ENCODE results near the gene CHPF. TPM values are rescaled to one million over a fixed set of nuclear protein-coding genes. Genes with fewer than 3 reads are reported as not detected.

CHPF gene
- total and polyA plus RNA-seq, 2 donors (not counting 1 experiment from before 2014, with no cell fraction given), result 1.3 to 5.2 TPM

- intact Hi-C loops (cut with micrococcal nuclease), result no loop called here
Observed at GRCh38 chr2:219507581-219508443, 35.8 kb downstream of the CHPF start.

More at GRCh38 chr2:219507581-219508443, 35.8 kb downstream of the CHPF start:
- Histone ChIP-seq H3K4me1 (ENCODE audit: control insufficient read depth in 2 of 2, insufficient read depth in 2 of 2, low read length in 2 of 2) (peaks cover 15 to 26% of the 10 kb centered on the region in 2 donors), H3K9me3 (ENCODE audit: control extremely low read depth in 1 of 3, control insufficient read depth in 2 of 3, insufficient read depth in 1 of 3, low read length in 2 of 3) (peaks cover 0 to 16% (median 0%) of the 10 kb centered on the region in 3 donors), H3K79me2 (ENCODE audit: control insufficient read depth, insufficient read depth, low read length) (no peaks in the 10 kb centered on the region), H2AFZ (ENCODE audit: insufficient read depth, low read depth, low read length, poor library complexity, severe bottlenecking) (no peak overlapping the region), H3K27me3 (replicated peaks in 1 of 4; ENCODE audit: control extremely low read depth in 1 of 4, control insufficient read depth in 3 of 4, insufficient read depth in 4 of 4, low read length in 3 of 4) (peaks cover 0 to 46% (median 16%) of the 10 kb centered on the region in 4 experiments), H4K20me1 (ENCODE audit: control insufficient read depth, insufficient read depth, low read length, poor library complexity, severe bottlenecking) (no peaks in the 10 kb centered on the region), H3K27ac (ENCODE audit: low read length in 2 of 2) (no peak overlapping the region), H3K36me3 (replicated peaks in 1 of 2; ENCODE audit: control extremely low read depth in 1 of 2, control insufficient read depth in 1 of 2, extremely low read depth in 1 of 2, insufficient read depth in 2 of 2, low read length in 1 of 2) (peaks cover 0 to 28% of the 10 kb centered on the region in 2 experiments), H3K4me2 (replicated peaks; ENCODE audit: low read depth, low read length, poor library complexity, severe bottlenecking) (no peak overlapping the region), H3K4me3 (ENCODE audit: control extremely low read depth in 1 of 5, extremely low read depth in 1 of 5, insufficient read depth in 1 of 5, low read depth in 2 of 5, low read length in 4 of 5) (no peak overlapping the region), H3K9ac (ENCODE audit: low read length) (no peak overlapping the region)
- TF ChIP-seq CTCF (IDR thresholded peaks at IDR 0.05), result no peak
- TF ChIP-seq EZH2 (IDR thresholded peaks at IDR 0.05; ENCODE audit: borderline replicate concordance, insufficient read depth, low read depth, low read length, poor library complexity, severe bottlenecking), result no peak
- 93% methylated on average over 3 of the region's 8 CpGs for whole genome bisulfite sequencing (ENCODE audit: insufficient coverage)
- ATAC-seq (ENCODE audit: low read depth), result no peak
- no peak for DNase-seq
- Mint-ChIP-seq H3K4me3 (no peak overlapping the region), H3K27me3 (peaks cover 34% of the 10 kb centered on the region), H3K27ac (no peak overlapping the region), H3K9me3 (ENCODE audit: insufficient read depth) (no peaks in the 10 kb centered on the region), H3K4me1 (peaks cover 19% of the 10 kb centered on the region)
- ChIA-PET POLR2A (interaction anchor here (1.6 kb wide), 1 partner anchor 10 kb away, joined by 3 read pairs; no protein-coding TSS in a partner anchor), CTCF (interaction anchor here (1.2 to 2.7 kb wide), 3 partner anchors 12 to 105 kb away, joined by 3 to 15 read pairs (median 4); no protein-coding TSS in a partner anchor)

Measured in B cell (primary cell).